ENCODE measurements around the gene NR3C1.

The NR3C1 gene

DNA sequence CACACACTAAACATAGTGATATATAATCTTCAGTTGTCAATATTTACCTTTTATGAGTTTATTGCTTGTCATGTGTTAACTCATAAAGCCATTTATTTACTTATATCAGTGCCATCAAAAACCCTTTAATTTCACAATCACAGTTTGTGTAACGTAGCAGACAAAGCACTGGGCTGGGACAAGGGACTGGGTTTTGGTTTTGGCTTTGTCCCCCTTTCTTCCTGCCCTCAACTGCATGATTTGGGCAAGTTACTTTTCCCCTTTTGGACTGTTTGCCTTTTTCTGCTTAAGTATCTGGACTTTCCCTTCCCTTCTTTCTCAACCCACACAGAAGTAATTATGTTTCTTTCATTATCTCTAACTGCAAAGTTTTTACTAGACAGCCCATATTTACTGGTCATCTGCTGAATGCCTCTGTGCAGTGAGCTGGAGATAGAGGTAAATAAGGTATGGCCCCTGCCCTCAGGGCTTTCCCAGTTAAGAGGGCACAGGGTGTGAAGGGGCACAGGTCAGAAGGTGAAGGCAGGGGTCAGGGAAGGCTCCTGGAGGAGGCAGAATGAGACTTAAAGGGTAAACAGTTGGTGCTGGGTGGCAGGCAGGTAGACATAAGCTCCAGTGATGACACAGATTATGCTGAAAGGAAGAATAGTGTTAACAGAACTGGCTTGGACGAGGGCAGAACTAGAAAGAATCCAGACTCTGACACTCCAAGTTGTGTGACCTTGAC lies 14.8 kb upstream of the NR3C1 start:
- peak overlapping the region; percentile 90 for H3K27ac ChIP-seq (ENCODE audit: low read depth, low read length)
- no peaks in the 10 kb centered on the region for H4K20me1 ChIP-seq (ENCODE audit: control insufficient read depth, insufficient read depth, low read depth, low read length)
- H3K79me2 ChIP-seq (ENCODE audit: control insufficient read depth, low read length): peaks cover 99% of the 10 kb centered on the region

GRCh38 chr5:143417503-143418139 lies 14.1 kb upstream of the NR3C1 start:
- Histone ChIP-seq H3K27me3 (ENCODE audit: control insufficient read depth, low read length) (no peaks in the 10 kb centered on the region), H3K9me3 (ENCODE audit: control insufficient read depth, insufficient read depth, low read length) (no peaks in the 10 kb centered on the region), H3K4me1 (ENCODE audit: control insufficient read depth, low read length) (peaks cover 89% of the 10 kb centered on the region), H3K27ac (ENCODE audit: low read depth, low read length) (peak overlapping the region; percentile 90), H3K9me2 (replicated peaks; ENCODE audit: control insufficient read depth, low read length) (no peaks in the 10 kb centered on the region), H3K4me2 (ENCODE audit: low read length) (peak overlapping the region; percentile 85), H3F3A (ENCODE audit: control insufficient read depth, insufficient read depth) (peaks cover 36% of the 10 kb centered on the region), H3K36me3 (ENCODE audit: control insufficient read depth, low read length) (peaks cover 61% of the 10 kb centered on the region), H4K20me1 (ENCODE audit: control insufficient read depth, insufficient read depth, low read depth, low read length) (no peaks in the 10 kb centered on the region), H3K4me3 (ENCODE audit: low read length) (peak overlapping the region; percentile 49), H3K79me2 (ENCODE audit: control insufficient read depth, low read length) (peaks cover 99% of the 10 kb centered on the region)
- TF ChIP-seq CTCF (IDR thresholded peaks at IDR 0.05; ENCODE audit: low read depth, low read length, poor library complexity, severe bottlenecking) (no peak), EZH2phosphoT487 (IDR thresholded peaks at IDR 0.05; ENCODE audit: borderline replicate concordance, low read length) (no peak)

More for the DNA sequence above, 14.8 kb upstream of the NR3C1 start:
- peaks cover 61% of the 10 kb centered on the region for H3K36me3 ChIP-seq (ENCODE audit: control insufficient read depth, low read length)
- no peaks in the 10 kb centered on the region for H3K27me3 ChIP-seq (ENCODE audit: control insufficient read depth, low read length)
- peak overlapping the region; percentile 49 for H3K4me3 ChIP-seq (ENCODE audit: low read length)
- no peaks in the 10 kb centered on the region for H3K9me2 ChIP-seq (replicated peaks; ENCODE audit: control insufficient read depth, low read length)
- H3F3A ChIP-seq (ENCODE audit: control insufficient read depth, insufficient read depth): peaks cover 31% of the 10 kb centered on the region
- peaks cover 83% of the 10 kb centered on the region for H3K4me1 ChIP-seq (ENCODE audit: control insufficient read depth, low read length)
- peak overlapping the region; percentile 85 for H3K4me2 ChIP-seq (ENCODE audit: low read length)
- no peaks in the 10 kb centered on the region for H3K9me3 ChIP-seq (ENCODE audit: control insufficient read depth, insufficient read depth, low read length)
- no peak for TF ChIP-seq CTCF (IDR thresholded peaks at IDR 0.05; ENCODE audit: low read depth, low read length, poor library complexity, severe bottlenecking)
- TF ChIP-seq EZH2phosphoT487 (IDR thresholded peaks at IDR 0.05; ENCODE audit: borderline replicate concordance, low read length): no peak

DNA sequence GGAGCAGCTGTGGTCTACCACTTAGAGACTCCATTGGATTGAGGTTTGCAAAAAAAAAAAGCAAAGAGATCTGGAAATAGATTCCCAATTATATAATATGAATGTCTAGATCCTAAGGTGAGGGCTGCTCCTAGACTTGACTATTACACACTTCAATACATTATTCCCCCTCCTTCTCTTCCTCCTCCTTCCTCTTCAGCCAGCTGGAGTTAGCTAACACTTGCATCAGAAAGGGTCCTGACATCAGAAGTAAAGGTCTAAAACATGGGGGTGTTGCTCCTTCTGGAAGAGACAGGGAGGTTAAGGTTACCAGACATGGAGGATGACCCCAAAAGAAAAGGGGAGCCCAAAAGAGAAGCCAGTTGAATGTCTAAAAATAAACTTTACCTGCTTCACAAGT lies 12.9 kb upstream of the NR3C1 start:
- peaks cover 49% of the 10 kb centered on the region for H3K36me3 ChIP-seq (ENCODE audit: control insufficient read depth, low read length)
- H3K4me3 ChIP-seq (ENCODE audit: low read length): peak overlapping the region; percentile 63
- H4K20me1 ChIP-seq (ENCODE audit: control insufficient read depth, insufficient read depth, low read depth, low read length): no peaks in the 10 kb centered on the region
- no peaks in the 10 kb centered on the region for H3K9me2 ChIP-seq (replicated peaks; ENCODE audit: control insufficient read depth, low read length)
- H3K27me3 ChIP-seq (ENCODE audit: control insufficient read depth, low read length): no peaks in the 10 kb centered on the region
- no peaks in the 10 kb centered on the region for H3K9me3 ChIP-seq (ENCODE audit: control insufficient read depth, insufficient read depth, low read length)
- TF ChIP-seq CTCF (IDR thresholded peaks at IDR 0.05; ENCODE audit: low read depth, low read length, poor library complexity, severe bottlenecking) (no peak), EZH2phosphoT487 (IDR thresholded peaks at IDR 0.05; ENCODE audit: borderline replicate concordance, low read length) (no peak)
- H3K27ac ChIP-seq (ENCODE audit: low read depth, low read length): peak overlapping the region; percentile 90
- H3K79me2 ChIP-seq (ENCODE audit: control insufficient read depth, low read length): peaks cover 99% of the 10 kb centered on the region
- peaks cover 91% of the 10 kb centered on the region for H3K4me1 ChIP-seq (ENCODE audit: control insufficient read depth, low read length)
- H3K4me2 ChIP-seq (ENCODE audit: low read length): peak overlapping the region; percentile 85
- peaks cover 37% of the 10 kb centered on the region for H3F3A ChIP-seq (ENCODE audit: control insufficient read depth, insufficient read depth)
